HG02973 (cell line): ENCODE data around the gene LDB2.
"Not testable (repeated sequence)": the region's sequence is repeated elsewhere in the genome, so short reads cannot be mapped to it uniquely, and the experiment has no call there.

Source experiments
- ATAC-seq: cut with Tn5 transposase; IDR thresholded peaks from one replicate; pipeline ENCODE4 v1.9.1; 2021; ENCODE audit warnings: moderate library complexity; ENCODE audit not compliant: unreplicated experiment

LDB2 gene

DNA sequence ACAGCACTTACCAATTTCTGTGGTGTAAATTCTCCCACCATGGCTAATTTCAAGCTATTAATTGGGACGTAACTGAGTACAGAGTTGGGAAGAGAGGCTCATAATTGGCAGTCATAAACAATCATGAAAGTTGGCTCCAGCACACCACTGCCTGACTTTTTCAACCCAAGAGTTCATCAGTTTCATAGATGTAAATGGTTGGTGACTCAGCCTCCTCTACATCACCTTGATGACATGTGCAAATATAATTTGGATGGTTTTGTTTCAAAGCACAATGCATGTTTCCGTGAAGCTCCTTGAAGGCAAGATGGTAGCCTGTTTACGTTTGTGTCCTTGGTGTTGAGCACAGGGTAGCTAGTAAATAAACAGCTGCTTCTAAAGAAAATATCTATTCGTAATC, 235.1 kb downstream of the LDB2 start:
- no peak for ATAC-seq

DNA sequence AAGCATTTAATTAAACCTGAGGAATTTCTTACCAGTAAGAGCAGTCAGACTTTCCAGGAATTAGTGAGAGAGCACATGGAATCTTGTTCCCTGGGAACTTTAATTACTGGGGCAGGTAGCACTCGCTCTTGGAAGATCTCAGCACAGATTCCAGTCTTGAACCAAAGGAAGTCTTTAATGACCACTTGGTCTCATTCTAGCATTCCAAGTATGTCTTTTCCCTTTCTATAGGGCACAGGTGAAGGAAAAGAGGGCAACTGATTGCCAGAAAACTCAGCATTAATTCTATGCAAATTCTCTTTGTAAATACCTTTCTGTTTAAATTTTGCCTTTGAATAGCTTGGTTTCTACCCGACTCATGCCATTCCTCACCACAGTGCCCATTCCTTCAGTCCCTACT, 236.6 kb downstream of the LDB2 start:
- no peak for ATAC-seq

DNA sequence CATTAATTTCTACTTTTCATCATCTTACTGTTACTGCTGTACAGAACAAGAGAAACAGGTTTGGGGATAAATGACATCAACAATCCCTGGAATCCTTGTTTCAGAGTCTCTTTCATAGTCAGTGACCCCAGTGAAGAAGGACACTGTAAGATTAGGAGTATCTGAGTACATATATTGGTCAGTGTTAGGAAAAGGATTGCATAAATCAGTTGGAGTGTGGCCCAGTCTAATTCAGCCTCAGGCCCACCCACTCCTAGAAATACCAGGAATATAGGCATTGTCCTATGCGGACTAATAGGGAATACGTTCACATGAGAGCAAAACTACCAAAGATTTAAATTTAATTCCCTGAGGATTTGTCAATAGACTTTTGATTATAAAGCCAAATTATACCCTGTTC, 237.8 kb downstream of the LDB2 start:
- no peak for ATAC-seq

DNA sequence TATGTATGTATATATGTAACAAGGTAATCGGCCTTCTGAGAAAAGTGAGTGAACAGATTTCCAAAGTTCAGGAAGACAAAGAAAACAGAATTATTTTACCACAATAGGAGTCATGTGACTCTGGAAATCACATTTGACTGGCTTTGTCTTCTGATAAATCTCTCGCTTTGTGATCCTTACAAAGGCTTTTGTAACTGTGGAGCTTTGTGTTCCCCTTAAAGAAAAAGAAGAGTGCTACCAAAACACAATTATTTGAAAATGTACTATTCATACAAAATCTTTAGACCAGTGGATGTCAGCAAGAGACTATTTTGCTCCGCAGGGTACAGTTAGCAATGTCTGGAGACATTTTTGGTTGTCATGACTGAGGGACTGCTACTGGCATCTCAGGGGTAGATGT, 238.8 kb downstream of the LDB2 start:
- no peak for ATAC-seq

DNA sequence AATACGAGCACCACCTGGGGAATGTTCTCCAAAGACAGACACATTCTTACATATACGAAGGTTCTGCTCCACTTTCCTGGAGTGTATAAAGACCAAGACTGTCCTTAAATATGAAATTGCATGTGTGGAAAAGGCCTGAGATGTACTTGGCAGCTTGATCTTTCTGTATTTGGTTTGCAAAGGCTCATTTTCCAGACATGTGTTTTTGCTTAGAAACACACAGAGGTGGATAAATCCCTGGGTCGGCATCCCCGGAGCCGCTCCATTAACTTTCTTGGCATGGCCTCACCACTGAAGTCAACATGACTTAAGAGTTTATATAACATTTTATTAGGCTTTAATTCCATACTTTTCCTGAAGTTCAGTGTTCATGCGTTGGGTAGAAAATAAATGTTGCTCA, 239.4 kb downstream of the LDB2 start:
- no peak for ATAC-seq

DNA sequence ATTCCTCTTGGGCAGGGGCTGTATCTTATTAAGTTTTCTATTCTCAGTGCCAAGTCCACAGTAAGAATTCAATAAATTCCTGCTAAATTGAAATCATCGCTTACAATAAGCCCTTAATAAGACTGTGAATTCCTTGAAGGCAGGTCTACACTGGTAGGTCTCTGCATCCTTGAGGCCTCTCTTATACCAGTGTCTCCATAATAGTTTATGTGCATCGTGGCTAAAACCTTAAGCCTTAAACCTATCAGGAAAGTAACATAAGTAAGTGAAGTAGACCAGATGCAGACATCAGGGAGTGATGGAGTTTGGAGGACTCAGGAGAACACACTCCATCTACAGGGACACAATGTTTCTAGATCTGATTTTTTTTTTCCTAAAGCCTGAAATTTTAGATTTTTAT, 240.3 kb downstream of the LDB2 start:
- no peak for ATAC-seq

DNA sequence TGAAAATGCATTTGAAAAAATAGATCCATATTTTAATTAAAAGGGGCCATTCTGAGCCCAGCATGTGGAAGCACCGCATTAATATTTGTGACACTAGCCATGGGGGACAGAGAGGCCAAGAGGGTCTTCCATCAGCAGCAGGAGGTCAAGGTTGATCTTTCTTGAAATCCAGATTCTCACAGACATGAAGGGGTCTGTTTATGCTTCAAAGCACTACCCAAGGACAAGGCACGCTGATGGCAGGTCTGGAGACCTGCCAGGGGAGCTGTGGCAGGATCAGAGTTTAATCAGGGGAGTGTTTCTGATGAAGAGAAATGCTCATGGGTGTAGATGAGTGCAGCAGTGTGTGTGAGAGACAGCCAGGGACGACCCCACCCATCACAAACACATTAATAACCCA, 243.3 kb downstream of the LDB2 start:
- no peak for ATAC-seq

DNA sequence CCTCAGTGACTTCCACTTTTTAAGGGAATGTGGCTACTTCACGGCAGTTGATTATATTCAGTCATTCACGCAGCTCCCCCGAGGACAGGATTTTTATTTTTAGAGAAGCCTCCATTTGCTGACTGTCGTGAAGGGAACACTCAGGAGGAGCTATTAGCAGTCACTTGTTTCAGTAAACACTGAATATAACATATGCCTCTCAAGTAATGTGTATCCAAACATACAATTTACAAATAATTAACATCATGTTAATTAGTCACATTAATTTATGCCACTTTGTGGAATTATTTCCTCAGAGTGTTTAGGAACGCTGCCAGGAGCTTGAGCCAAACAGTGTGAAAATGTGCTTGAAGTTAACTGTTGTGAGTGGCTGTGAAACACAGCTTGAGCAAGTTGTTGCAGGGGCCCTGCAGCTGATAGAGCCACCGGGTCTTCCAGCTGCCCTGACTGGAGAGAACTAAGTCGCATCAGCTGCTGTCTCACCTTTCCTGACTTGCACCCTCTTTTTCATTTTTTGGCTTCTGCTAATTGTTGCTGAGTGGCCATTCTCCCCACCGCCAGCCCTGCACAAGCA, 245.6 kb downstream of the LDB2 start:
- no peak for ATAC-seq

DNA sequence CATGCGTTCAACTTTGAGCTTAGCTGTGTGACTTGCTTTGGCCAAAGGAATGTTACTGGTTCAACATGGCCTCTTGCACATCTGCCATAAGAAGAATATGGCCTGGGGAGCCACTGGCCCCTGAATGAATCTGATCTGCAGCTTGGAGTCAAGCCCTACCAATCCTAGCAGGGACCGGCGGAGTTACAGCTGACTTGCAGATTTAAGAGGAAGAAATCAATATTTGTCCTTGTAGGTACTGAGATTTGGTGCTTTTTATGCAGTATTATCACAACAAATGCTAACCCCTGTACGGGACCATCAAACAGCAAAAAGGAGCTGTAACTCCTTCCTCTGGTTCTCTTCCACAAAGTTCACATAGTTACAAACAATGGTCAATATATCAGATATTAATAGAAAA, 252.0 kb downstream of the LDB2 start:
- no peak for ATAC-seq

DNA sequence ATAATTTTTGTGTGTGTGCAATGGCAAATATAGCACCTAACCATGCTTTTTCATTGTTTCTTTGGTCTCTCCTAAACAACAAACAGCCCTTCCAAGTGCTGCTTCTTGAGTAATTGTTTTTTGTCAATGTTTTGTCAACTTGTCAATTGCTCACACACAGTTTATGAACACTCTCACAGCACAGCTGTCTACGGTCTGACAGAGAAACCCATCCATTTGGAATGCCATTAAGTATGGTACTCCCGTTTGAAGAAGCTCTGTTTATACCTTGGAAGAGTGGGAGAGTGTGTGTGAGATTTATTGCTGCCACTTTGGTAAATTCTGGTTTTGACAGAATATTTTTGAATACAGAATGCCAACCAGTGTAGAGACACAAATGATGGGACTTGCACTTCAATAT, 254.6 kb downstream of the LDB2 start:
- no peak for ATAC-seq

DNA sequence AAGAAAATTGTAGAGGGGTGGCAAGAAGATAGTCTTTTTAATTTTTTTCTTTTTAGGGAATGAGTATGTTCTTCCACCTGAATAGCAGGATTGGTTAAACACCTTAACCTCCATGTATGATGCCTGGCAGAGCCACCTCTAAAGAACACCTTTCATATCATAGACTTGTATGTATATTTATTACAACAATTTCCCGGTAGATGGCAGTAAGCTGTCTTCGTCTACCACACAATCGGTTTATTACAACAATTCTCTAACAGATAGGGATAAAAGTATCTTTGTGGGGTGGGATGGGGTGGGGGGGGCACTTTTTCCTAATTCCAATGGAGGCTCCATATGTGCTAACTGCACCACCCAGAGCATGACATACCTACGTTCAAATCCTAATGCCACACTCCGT, 255.5 kb downstream of the LDB2 start:
- no peak for ATAC-seq

DNA sequence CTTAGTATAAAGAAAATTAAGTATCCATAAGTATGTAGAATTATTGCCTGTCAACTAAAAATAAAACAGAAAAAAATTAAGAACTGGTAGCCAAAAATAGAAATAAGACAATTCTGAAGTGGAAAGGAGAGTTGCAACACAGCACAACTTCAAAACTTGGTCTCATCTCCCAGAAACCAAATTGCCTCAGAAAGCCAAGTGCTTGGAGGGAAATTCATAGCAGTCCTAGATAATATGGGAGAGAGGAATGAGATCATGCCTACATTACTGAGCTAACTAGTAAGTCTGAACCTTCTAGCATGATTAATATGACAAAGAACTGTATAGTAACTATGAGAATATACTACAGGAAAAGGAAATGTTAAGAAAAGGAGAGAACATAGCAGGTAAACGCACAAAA, 256.5 kb downstream of the LDB2 start:
- ATAC-seq, result no peak

DNA sequence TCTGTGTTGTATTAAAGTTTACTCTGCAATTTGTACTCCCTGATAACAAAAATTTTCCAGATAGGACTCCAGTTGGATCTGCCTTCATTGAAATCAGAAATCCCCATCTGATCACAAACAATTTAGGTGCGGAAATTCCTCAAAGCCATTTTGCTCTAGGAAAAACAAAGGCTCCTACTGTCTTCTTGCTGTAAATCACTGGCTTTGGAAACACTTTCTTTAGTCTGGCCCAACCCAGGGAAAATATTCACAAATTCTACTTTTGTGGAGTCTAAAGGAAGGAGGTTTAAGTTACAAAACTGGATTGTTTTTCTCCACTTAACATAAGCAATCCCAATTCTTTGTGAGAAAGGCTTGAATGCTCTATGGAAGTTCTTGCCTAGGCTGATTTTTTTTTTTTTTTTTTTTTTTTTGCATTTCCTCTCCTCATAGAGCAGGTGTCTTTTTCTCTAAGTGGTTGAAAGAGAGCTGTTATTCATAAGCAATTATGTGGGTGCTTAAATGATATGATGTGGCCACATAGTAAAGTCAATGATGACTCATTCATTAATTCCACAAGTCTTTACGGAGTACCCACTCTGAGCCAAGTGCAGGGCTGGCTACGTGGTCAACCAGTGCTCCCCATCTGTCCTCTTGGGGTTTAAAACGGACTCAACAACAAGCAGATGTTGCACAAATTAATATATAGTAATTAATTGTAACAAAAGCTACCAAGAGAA, 261.4 kb downstream of the LDB2 start:
- ATAC-seq, result no peak

DNA sequence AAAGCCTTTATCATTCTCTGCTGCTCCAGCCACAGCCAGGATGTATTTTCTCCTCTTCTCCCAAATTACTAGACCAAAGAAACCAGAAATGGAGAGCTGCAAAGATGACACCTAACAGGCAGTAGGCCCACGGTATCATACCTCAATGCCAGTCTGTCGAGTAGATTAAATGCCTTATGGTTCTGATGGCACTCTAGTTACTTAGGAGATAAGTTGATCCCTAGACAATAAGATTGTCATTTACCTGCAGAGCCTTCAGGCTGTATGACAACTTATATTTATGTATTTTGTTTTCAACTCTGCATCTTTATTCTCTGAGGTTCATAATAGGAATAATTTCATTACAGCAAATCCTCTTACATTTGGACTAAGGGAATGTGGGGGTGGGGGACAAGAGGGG, 262.1 kb downstream of the LDB2 start:
- ATAC-seq, result no peak

DNA sequence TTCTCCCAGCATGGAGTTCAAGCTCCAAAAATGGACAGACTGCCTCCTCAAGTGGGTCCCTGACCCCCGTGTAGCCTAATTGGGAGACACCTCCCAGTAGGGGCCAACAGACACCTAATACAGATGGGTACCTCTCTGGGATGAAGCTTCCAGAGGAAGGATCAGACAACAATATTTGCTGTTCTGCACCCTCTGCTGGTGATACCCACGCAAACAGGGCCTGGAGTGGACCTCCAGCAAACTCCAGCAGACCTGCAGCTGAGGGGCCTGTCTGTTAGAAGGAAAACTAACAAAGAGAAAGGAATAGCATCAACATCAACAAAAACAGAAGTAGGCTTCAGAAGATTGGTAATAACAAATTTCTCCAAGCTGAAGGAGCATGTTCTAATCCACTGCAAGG, 269.2 kb downstream of the LDB2 start:
- not testable (repeated sequence) for ATAC-seq

DNA sequence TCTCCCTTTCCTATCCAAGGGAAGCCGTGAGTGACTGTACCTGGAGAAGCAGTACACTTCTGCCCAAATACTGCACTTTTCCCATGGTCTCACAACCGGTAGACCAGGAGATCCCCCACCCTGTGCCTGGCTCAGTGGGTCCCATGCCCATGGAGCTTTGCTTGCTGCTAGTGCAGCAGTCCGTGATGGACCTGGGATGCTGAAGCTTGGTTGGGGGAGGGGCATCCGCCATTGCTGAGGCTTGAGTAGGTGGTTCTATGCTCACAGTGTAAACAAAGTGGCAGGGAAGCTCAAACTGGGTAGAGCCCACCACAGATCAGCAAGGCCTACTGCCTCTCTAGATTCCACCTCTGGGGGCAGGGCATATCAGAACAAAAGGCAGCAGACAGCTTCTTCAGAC, 269.6 kb downstream of the LDB2 start:
- ATAC-seq, result not testable (repeated sequence)

DNA sequence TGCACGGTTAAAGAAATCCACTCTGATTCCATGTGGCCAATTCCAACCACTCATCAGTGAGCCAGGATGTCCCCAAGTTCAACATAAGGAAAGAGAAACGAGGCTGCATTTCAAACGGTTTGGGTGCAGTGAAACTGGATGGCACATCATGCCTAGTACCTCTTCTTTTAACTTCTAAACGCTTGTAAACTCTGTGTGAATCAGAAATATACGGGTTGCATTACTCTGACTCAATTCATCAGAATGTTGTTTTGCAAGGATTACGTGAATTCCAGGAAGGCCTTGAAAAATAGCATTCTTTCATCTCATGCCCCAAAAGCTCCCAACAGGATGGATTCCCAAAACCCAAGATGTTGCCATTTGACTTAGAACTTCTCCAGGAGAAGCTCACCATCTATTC, 270.4 kb downstream of the LDB2 start:
- no peak for ATAC-seq

DNA sequence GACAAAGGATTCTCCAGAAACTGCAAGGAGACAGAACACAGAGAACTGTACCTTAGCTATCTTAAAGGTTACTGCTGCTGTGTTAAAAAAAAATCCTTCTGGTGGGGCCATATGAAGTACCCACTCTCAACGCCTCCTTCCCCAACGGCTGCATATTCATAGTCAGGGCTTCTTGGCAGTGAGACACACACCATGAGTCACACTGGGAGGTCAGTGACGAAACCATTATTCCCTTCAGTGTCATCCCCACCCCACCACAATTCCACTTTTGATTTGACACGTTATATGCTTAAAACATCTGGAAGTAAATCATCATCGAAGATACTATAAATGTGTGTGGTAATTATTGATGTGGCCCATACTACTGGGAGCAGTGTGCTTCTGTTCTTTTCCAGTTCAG, 271.5 kb downstream of the LDB2 start:
- ATAC-seq, result no peak

DNA sequence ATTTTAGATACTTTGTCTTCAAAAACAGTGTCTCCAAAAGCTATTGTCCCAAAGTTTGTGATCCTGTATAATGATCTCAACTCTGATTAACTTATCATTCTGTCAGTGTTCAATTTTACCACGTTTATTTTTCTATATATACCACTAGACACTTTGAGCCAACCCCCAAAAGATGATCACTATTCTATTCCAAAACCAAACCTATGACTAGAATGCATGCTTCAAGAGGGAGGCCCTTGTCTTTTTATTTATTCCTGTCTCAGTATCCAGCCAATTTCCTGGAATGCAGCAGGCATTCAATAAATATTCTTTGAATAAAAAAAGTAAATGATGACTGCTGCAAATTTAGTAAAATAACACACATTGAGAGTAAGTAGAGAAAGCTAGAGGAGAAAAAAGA, 275.6 kb downstream of the LDB2 start:
- ATAC-seq, result no peak

DNA sequence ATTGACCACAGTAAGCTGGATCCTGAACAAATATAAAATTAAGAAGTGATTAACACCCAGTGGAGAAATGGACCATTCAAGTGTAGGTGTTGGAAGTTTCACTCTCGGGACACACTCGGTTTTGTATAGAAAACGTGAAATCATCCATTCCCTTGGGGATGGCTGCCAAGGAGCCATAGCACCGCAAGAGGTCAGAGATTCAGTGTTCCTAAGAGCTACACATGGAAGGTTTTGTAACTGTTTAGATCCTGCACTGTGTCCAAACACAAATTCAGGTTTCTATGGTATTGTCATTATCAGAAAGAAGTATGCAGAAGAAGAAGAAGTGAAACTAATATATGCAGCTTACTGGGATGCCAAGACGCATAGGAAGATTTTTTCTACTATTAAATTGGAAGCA, 281.0 kb downstream of the LDB2 start:
- no peak for ATAC-seq

DNA sequence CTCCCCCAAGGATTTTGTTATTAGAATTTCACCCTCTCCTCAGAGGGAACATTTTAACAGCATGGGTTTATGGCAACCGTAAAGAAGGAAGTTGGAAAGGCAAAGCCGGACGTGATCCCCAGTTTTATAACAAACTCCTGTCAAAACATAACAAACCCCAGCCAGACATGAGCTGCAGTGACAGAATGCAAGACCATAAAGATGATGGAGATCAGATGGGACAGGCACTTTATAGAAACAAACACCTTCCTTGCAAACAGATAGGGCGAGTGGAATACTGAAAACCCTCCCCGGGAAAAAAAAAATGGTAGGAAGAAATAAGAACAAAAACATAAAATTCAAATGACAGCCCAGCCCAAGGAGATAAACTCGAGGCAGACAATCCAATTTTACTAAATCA, 281.4 kb downstream of the LDB2 start:
- no peak for ATAC-seq

DNA sequence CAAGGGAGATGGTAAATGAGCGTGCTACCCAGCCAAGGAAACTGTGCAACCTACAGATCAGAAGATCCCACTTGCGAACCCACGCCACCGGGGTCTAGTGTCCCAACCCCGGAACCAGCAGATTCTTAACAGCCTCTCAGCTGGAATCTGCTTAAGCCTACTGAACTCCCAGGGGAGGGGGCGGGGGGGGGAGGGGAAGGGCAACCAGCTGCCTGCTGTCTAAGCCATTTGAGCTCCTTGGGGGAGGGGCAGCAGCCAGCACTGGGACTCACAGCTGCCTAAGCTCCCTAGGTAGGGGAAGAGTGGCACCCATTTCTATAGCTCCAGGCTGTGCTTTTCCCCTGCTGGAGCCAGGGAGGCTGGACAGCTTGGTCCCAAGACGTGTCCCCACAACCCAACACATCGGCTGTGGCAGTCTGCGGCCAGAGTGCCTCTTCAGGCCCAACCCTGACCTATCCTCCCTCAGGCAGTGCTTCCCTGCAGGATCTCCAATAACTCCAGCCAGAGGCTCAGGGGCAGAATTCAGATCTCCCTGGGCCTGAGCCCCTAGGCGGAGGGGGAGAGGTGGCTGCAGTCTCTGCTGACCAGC, 289.2 kb downstream of the LDB2 start:
- ATAC-seq, result no peak

DNA sequence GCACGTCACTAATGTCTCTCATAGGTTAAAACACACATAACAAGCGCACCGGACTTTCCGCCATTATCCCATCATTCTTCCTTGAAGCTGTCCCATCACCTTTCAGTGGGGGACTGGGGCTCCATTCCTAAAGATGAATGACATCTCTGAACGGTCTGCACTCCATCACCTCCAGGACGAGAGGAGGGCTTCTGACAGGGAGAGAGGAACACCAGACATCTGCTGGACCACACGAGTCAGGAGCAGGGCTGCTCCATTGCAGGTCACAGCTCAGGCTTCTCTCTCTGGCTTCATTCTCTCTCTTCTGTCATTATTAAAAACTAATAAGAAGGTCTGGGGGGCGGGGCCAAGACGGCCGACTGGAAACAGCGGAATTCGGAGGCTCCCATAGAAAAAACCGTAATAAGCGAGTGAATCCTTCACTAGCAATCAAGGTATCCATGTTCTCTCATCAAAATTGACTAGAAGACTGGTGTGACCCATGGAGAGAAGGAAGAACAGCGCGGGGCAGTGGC, 289.8 kb downstream of the LDB2 start:
- no peak for ATAC-seq
